Fibroblast of skin of left quadriceps (primary cell): ENCODE results near the gene RPUSD3.
A peak's percentile ranks its signal among the peaks of the same experiment; 100 is the strongest.
"Not testable (repeated sequence)": the region's sequence is repeated elsewhere in the genome, so short reads cannot be mapped to it uniquely, and the experiment has no call there.

Source experiments
- DNase-seq, 2 experiments: peaks; one replicate each; pipeline ENCODE4 v3.0.0-alpha.2; 2013; ENCODE audit warnings: low read depth in 2 of 2

The RPUSD3 gene

DNA sequence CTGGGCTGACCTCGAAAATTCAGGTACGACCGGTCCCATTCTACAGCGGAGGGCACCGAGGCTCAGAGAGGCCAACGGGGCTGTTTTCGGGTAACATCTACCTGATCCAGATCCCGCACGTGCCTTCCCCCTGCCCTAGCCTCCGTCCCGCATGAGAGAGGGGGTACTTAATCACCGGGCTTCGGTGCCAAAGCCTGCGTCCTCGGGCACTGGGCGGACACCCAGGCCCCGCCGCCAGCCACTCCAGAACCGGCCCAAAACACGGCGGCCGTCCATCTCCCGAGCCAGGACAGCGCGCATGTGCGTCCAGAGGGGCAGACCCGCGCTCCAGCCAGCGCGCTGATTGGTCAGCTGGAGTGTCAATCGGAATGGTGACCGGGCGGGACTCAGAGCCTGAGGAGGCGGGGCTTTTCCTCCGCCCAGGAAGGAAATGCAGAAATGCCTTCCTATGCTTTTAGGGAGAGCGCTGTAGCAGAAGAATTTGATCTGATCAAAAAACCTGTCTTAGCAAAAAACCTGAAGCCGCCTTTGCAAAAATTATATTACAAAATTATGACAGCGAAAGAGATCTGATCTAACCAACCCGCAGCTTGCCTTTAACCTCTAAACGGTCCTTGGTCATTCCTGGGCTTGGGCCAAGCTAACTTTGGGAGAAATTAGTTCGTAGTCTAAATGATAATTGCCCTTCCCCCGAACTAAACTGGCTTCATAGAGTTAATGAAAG is at the start of gene RPUSD3:
RPUSD3 (minus strand) TSS at position 294 of the 724 bp plus-strand sequence; CDS start at position 276, 18 bp downstream.
- peak; percentile 91 to 92 for DNase-seq

GRCh38 chr3:9891072-9891622 is 47.3 kb upstream of the RPUSD3 start:
- no peak for DNase-seq

GRCh38 chr3:9890249-9891071 is 46.7 kb upstream of the RPUSD3 start, which contains the start of gene JAGN1:
TSS of gene JAGN1 (plus strand) at chr3:9890610. CDS start at chr3:9890723, 113 bp downstream.
- peak; percentile 75 to 78 for DNase-seq

DNA sequence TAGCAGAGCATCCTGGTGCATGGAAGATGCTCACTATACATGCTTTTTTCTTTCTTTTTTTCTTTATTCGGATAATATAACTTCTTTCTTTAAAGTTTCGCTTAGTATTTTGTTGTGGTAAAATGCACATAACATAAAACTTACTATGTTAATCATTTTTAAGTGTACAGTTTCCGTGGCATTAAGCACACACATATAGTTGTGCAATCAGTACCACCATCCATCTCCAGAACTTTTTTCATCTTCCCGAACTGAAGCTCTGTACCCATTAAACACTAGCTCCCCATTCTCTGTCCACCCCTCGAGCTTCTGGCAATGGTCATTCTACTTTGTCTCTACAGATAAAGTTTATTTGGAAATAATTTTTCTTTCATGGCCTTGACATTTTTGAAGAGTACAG is 45.6 kb upstream of the RPUSD3 start:
- no peak for DNase-seq

DNA sequence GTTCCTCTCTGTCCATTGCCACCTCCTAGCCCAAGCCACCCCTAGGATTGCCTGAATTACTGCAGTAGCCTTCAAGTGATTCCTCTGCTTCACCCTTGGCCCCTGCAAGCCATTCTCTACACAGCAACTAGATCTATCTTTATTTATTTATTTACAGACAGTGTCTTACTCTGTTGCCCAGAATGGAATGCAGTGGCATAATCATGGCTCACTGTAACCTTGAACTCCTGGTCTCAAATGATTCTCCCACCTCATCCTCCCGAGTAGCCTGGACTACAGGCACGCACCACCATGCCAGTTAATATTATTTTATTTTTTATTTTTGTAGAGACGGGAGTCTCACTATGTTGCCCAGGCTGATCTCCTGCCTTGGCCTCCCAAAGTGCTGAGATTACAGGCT is 44.7 kb upstream of the RPUSD3 start:
- no peak for DNase-seq

- DNase-seq: no peak
Observed at GRCh38 chr3:9887480-9887879, 43.7 kb upstream of the RPUSD3 start.

- no peak for DNase-seq
Observed at GRCh38 chr3:9886328-9886727, 42.5 kb upstream of the RPUSD3 start.

- DNase-seq: peak; percentile 50 to 57
Observed at GRCh38 chr3:9884555-9885165, 40.9 kb upstream of the RPUSD3 start.

GRCh38 chr3:9883706-9884554 is 40.1 kb upstream of the RPUSD3 start:
- no peak for DNase-seq

- no peak for DNase-seq
Observed at GRCh38 chr3:9881441-9881840, 37.6 kb upstream of the RPUSD3 start.

- DNase-seq: no peak
Observed at GRCh38 chr3:9879830-9880549, 36.2 kb upstream of the RPUSD3 start, which contains the start of gene CIDEC. TSS of gene CIDEC (minus strand) at chr3:9880253. CDS start at chr3:9878486, 1,767 bp downstream.

GRCh38 chr3:9878700-9879099 is 34.9 kb upstream of the RPUSD3 start:
- DNase-seq: no peak

DNA sequence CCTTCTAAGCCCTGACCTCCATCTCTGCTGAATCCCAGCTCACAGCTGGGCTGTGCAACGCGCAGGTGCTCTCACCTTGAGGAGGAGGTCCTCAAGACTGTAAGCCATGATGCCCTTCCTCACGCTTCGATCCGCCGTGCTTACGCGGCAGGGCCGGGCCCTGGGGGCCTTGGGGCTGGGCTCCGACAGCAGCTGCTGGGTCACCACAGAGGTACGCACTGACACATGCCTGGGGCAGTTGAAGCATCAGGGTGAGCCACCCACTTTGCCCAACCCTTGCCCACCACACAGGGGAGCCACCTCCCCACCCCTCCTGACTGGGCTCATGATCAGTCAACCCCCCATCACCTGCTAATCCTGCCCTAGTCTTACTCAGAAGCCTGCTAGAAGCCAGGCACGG is 33.2 kb upstream of the RPUSD3 start:
- DNase-seq: no peak

DNA sequence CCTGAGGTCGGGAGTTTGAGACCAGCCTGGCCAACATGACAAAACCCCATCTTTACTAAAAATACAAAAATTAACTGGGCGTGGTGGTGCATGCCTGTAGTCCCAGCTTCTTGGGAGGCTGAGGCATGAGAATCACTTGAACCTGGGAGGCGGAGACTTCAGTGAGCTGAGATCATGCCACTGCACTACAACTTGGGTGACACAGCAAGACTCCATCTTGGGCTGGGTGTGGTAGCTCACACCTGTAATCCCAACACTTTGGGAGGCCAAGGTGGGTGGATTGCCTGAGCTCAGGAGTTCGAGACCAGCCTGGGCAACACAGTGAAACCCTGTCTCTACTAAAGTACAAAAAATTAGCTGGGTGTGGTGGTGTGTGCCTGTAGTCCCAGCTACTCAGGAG is 32.4 kb upstream of the RPUSD3 start:
- not testable (repeated sequence) for DNase-seq

- DNase-seq: no peak
Observed at GRCh38 chr3:9875448-9875847, 31.6 kb upstream of the RPUSD3 start.

DNA sequence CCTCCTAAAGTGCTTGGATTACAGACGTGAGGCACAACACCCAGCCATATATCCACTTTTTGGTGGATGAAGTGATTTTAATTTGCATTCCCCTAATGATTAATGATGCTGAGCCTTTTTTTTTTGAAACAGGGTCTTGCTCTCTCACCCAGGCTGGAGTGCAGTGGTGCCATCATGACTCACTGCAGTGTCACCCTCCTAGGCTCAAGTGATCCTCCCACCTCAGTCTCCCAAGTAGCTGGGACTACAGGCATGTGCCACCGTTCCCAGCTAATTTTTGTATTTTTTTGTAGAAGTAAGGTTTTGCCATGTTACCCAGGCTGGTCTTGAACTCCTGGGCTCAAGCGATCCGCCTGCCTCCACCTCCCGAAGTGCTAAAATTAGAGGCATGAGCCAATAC is 28.3 kb upstream of the RPUSD3 start:
- DNase-seq: not testable (repeated sequence)

DNA sequence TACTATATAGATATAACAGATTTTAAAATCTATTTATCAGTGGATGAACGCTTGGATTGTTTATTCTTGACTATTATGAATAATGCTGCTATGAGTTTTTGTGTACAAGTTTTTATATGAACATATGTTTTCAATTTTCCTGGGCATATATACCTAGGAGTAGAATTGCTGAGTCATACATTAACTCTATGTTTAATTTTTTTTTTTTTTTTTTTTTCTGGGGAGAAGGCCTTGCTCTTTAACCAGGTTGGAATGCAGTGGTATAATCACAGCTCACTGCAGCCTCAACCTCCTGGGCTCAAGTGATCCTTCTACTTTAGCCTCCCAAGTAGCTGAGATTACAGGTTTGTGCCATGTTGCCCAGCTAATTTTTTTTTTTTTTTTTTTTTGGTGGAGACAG is 27.2 kb upstream of the RPUSD3 start:
- peak; percentile 52 to 60 for DNase-seq

DNA sequence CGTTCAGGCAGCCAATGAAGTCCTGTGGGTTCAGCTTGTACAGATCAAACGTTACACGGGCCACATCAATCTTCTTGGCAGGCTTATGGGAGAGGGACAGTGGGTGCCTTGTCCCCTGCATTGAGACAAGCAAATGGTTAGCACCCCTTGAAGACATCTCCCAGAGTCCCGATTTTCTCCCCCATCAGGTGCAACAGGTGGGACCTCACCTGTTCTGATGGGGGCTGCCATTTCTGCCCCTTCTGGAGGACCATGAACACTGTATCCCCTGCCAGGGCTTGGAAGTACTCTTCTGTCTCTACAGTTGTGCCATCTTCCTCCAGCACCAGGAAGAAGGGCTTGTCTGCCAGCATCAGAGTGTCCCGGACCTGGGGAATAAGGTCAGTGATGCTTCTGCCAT is 26.1 kb upstream of the RPUSD3 start:
- DNase-seq: no peak

DNA sequence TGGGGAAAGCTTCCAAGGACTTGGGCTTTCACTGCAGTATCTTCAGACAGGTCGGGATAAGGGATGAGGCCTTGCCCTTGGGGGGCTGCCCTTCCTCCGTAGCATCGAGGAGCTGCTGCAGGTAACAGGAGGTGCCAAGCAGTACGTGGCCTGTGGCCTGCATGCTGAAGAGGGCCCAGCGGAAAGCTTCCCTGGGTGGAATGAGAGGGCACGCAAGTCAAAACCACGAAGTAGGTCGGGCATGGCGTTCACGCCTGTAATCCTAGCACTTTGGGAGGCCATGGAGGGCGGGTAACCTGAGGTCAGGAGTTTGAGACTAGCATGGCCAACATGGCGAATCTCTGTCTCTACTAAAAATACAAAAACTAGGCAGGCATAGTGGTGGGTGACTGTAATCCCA is 23.3 kb upstream of the RPUSD3 start:
- no peak for DNase-seq

DNA sequence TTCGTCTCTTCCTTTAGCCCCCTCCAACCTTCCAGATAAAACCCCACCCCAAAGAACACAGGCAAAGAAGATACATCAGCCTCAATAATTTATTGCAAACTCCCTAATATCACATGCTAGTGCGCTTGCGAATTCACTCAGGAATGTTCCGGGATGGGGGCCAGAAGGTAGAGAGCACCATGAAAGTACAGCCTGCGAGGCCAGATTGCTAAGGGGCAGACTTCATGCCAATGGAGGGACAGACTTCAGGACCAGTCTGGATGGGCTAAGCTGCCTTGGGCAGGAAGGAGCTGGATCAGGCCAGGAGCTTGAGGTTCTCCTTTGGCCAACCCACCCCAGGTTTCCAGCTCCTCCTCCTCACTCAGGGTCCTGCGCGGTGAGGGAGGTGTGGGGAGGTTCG is 22.8 kb upstream of the RPUSD3 start:
- DNase-seq: no peak
